T-helper 1 cell treated with Interleukin-12 subunit alpha and Interleukin-12 subunit beta and Interleukin-4 antibody, amounts not matched to agents 30 ng/mL and 1 ng/mL, for 36 hours (primary cell): ENCODE measurements around the gene CUEDC2. TPM values are rescaled to one million over a fixed set of nuclear protein-coding genes. Genes with fewer than 3 reads are reported as not detected.

ENCODE experiments used
- intact Hi-C: fragments of 100-400 bp; cut with micrococcal nuclease; formaldehyde crosslinking; loops from one replicate; pipeline ENCODE4 v1.15.1; 2024
- total RNA-seq: library from RNA; stranded (reverse); gene quantifications from 2 replicates; pipeline ENCODE4 v1.2.3, GENCODE V29; 2022

CUEDC2 gene
- total RNA-seq, 1 donor from 2014 or later = 65.3 TPM

DNA sequence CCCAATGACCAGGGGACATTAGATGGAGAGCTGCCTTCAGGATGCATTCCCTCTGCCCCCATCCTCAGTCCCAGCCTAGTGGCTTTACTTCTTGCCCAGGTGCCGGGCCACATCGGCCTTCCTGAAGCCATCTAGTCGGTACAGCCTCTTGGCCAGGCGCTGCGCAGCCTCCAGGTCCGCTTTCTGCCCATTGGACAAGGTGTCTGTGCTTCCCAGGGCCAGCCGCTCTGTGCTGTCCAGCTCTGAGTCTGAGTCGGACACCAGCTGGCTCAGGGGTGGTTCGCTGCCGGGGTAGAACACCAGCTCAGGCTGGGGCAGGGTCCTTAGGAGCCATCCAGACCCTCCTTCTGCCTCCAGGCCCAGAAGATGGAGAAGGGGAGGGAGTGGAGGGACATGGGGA lies 20.1 kb downstream of the CUEDC2 start:
- intact Hi-C loops = no loop called here

DNA sequence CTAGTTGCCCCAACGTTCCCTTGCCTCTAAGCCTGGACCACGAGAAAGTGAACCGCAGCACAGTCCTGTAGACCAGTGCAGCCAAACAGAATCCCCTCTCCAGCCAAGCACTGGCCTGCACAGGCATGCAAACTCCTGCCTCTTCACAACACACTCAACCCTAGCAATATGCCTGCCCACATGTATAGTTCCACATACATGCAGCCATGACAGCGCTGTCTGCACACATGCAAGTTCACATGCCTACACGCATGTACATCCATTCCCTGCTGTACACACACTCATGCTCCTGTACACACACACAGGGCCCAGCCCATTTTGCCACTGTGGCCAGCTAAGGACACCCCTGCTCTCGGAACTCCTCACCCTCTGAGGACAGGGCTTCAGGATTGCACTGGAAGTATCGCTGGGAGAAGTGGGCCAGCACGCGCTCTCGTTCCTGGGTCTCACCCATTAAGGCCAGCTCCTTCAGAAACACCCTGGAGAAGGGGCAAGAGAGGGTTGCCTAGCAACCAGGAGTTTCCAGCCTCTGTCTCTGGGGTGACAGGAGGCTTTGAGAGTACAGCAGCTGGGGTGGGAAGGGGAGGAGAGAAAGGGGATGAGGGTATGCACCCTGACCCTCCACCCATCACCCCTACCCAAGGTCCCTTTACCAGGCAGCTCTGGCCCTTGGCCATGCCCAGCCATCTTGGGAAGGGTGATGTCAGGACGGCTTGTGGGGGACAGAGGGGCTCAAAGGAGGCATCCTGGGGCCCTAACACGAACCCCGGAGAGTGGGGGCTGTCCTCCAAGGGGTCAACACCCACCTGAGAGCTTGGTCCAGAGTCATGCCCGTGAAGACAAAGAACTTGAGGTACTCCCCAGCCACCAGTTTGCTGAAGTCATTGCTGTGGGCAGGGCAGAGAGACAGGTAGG lies 20.8 kb downstream of the CUEDC2 start:
- intact Hi-C loops = no loop called here

DNA sequence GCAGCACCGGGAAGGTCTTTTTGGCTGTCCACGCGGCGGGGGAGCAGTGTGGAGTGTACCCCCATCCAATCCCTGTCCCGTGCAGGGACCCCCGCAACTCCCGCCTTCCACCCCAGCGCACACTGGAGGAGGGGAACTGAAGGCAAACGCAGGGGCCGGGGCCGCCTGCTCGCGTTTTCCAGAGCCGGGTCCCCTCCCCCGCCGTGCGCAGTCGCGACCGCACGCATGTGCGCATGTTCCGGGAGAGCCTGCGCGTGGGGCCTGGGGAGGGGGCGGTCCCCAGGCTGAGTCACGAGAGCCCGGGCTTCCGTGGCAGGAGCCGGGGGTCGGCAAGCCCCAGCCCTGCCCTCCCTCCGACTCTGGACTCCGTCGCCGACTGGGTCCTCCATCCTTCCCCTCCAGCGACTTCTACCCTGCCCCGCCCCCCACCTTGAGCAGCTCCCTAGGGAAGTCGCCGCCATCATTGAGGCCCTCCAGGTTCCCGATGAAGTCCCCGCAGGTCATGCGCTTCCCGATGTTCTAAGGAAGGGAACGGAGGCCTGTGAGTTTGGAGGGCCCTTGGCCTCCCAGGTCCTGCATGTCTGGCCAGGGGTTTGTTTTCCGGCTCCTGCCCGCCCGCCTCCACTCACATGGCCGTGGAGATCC lies 21.8 kb downstream of the CUEDC2 start:
- intact Hi-C loops = no loop called here

DNA sequence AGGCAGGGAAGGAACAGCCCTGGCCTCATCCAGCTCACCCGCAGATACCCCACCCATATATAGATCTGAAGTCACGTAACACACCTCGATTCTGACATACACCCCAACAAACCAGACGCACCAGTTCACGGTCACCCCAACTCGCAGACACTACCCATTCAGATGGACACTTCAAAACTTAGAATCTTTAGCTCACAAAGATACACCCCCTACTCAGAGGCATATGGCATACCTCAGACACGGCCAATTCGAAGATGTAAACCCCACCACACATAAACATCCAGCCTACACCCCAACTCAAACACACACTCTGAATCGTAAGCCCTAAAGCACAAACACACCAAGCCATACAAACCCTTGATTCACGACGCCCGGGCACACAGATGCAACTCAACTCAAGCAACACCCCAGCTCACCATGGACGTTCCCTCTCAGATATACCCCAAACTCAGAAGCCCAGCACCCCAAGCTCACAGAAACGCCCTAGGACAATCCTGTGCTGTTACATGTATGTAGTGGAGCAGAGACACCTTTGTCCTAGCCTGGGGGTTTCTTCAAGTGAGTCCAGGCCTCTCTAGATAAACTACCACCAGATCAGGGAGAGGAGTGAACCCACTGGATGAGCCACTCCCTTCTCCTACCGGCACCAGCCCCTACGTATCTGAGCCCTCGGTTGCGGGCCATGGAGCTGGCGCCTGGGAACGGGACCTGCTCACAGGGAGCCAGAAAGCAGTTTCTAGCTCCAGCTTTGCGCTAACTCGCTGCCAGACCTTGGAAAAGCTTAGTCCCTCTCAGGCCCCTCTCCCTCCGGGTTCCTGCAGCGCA lies 22.6 kb downstream of the CUEDC2 start:
- intact Hi-C loops = loop anchor here (1.0 kb wide), 2 partner anchors 11 to 15 kb away; partner anchors contain the start of gene NFKB2

DNA sequence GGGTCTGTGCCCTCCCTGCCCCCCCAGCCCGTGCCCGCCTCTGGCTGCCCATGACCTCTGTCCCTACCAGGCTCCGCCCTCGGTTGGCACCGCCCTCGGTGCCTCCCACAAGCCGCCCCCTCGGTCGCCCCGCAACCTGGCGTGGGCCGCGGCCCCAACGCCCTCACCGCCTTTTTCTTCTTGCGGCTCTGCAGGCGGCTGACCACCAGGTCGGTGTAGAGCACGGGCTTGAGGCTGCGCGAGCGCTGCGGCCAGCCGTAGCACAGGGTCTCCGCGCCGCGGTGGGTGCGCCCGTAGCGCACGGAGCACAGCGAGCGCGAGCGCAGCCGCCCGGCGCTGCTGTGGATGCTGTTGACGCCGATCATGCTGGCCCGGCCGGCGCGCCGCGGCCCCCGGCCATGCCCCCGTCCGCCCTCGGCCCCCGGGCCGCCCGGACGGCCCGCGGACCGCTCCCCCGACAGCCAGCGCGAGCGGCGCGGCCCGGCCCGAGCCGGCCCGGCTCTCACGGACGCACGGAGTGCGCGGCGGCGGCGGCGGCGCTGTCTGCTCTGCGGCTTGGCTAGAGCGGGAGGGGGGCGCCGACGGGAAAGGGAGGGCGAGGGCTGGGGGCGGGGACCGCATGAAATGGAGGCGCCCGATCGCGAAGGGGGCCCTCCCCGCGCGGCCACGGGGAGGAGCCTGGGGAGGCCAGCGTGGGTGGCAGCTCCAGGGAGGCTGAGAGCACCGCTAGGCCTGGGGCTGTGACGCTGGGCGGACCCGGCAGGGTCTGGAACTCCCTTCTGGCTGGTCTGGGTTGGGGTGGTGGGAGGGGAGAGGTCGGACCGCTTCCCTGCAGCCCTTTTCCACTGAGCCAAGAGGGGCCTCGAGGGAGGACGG lies 23.4 kb downstream of the CUEDC2 start:
- intact Hi-C loops = loop anchor here (1.0 kb wide), 2 partner anchors 12 to 14 kb away; partner anchors contain the start of gene NFKB2

DNA sequence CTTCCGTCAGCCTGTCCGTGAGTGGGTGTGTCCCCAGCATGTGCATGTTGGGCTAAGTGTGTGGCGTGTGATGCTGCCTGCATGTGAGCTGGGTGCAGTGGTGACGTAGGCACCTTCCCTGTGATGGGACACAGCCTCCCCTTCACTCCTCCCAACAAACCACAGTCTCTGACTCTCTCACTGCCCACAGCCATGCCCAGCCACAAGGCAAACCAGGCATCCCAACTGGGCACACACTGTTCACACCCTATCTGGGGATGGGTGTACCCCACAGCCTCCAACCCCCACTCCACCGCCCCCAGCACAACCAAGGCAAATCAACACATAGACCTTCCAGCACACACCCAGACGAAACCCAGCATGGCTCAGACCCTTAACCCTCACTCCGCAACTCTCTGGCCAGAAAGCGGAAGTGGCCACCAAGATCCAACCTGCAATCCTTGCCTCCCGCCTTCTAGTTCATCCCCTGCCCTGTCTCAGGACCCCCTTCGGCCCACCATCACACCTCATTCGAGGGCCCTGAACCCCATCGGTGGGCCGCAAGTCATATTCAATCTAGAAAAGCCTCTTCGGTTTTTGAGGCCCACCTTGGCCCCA lies 24.1 kb downstream of the CUEDC2 start:
- intact Hi-C loops = no loop called here

DNA sequence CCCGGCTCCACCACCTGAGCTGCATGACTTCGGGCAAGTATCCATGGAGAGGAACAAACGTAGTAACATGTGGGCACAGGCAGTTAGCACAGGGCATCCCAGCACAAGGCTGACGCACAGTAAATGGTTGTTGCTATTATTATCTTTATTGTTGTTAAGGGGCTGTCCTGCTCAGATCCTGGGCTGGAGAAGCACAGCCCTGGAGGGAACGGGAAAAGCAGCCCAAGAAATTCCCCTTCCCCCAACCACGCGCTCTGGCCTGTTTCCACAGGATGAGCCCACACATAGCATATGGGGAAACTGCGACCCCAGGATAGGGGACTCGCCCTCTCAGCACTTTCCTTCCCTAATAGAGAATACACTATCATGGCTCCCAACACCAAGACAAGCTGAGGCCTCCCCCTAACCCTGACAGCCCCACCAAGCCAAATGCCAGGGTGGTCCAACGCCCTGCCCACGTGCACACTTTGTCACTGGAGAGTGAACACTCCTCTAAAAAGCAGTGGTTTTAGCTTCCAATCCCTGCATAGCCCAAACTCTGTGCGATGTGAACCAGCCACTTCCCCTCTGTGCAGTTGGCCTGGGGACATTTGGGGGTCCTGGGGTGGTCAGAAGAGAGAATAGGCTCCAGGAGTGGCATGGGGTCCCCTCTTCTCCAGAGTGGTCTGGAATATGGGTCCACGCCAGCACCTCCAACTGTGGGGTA lies 24.8 kb downstream of the CUEDC2 start:
- intact Hi-C loops = no loop called here

DNA sequence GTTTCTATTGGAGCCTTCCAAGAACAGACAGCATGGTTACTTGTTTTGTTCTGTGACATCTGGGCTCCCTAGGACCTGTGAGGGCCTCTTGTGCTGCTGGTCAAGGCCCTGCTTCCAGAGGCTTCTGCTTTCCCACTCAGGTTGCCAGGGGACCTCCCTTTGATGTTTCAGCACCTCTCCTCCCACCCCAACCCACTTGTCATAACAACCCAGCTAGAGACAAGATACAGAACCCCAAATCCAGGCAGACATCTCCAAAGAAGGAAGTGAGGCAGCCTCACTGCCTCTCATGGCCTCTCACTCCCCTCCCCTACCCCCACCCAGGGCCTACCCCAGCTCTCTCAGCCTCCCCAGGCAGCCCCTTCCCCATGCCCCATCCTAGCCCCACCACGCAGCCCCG lies 25.6 kb downstream of the CUEDC2 start:
- intact Hi-C loops = no loop called here

DNA sequence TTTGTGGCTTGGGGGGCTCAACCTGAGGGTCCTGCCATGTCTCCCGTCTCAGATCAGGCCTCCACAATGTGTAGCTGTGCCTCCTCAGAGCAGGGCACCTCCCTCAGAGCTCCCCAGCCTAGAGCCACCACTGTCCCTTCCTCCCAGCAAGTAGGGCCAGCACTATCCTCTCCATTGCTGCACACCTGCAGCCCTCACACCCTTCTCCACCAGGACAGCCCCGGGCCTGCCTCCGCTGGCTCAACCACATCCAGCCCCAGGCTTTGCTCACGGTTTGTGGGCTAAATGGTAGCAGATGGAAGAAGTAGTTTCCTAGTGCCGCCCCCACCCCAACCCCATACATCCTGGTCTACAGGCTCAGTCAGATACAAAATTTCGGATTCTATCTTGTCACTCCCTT lies 26.7 kb downstream of the CUEDC2 start:
- intact Hi-C loops = no loop called here

DNA sequence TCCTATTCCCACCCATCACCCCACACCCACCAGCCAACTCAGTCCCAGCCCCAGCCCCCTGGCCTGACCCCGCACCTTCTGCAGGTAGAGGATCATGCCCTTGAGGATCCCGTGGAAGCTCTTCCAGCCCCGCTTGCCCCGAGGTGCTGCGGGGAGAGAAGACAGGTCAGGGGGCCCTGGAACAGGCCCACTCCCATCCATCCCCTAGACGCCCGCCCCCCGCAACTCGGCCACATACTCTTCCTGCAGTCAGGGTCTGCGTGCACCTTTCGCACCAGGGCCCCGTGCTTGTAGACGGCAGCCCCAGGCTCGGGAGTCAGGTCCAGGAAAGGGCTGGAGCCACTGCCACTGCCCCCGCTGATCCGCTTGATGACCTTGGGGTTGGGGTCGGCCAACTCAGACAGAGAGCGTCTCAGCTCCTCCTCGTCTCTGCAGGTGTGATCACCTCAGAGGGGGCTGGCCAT lies 27.2 kb downstream of the CUEDC2 start:
- intact Hi-C loops = no loop called here

DNA sequence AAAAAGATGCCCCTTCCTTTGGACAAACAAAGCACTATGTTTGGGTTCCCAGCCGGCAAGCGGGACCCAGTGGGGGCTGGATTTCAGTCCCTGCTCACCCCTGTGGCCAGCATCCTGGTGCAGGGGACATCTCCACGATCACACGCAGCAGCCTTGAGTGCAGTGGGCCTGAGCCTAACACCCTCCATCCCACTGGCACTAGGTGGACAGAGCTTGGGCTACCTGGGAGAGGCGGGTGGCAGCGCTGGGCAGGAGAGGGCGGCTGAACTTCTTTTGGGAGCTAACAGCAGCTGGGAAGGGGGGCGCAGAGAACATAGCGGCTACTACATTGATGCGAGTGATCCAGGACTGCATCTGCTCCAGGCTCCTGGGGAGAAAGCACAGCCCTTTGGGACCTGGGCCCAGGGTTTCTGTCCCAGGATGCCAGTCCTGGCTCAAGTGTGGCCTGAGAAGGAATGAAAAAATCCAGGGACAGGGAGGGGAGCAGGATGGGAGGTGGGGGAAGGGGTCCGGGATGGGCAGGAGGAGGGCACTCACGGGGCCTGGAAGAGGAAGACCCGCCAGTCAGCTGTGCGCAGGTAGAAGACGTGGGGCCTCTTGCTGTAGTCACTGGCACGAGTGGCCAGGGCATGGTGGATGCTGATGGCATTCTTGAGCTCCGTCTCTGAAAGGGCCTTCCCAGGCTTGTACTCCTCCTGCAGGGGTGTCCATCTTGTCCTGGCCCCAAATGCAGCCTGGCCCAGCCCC lies 27.8 kb downstream of the CUEDC2 start:
- intact Hi-C loops = no loop called here

DNA sequence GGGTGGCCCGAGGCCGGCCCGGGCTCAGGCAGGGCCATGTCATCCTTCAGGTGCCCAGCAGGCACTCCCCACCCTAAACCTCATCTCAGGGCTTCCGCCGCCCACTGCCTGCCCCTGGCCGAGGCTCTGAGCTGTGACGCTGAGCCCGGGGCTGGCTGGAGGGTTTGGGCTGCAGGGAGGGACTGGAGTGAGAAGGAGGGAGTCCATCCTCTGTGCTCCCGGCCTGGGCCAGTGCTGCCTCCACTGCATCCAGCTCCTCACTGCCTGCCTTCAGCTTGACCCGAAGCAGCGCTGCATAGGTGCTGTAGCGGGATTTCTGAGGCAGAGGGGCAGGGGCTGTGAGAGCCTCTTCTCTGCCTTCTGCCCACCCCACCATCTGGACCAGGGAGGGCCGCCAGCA lies 29.3 kb downstream of the CUEDC2 start:
- intact Hi-C loops = no loop called here

DNA sequence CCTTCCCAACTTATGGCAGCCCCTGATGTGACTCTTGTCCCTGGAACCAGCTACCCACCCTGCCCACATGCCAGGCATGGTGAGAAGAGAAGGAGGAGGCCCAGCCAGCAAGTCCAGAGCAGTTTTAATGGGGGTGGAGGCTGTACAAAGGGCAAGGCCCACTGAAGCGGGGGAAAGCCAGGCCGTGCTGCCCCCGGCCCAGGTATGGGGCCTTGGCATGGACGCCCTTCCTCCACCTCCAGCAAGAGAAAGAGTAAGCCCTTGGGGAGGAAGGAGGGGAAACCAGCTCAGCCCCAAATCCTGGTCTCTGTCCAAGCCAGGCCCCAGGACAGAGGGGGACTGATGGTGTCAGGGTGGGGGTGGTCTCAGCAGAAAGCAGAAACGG lies 29.9 kb downstream of the CUEDC2 start:
- intact Hi-C loops = no loop called here

DNA sequence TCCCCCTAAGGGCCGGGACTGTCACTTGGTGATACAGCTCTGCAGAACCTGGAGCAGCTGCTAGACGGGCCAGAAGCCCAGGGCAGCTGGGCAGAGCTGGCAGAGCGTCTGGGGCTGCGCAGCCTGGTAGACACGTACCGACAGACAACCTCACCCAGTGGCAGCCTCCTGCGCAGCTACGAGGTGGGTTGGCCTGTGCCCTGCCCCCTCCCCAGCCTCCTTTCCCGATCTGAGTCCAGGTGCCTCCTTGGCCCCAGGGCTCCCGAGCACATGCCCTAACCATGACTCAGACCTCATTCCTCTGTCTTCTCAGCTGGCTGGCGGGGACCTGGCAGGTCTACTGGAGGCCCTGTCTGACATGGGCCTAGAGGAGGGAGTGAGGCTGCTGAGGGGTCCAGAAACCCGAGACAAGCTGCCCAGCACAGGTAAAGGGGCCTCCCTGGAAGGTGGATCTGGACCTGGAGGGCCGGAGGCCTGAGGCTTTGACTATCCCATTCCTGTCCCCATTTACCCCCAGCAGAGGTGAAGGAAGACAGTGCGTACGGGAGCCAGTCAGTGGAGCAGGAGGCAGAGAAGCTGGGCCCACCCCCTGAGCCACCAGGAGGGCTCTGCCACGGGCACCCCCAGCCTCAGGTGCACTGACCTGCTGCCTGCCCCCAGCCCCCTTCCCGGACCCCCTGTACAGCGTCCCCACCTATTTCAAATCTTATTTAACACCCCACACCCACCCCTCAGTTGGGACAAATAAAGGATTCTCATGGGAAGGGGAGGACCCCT lies 30.5 kb downstream of the CUEDC2 start:
- intact Hi-C loops = no loop called here

DNA sequence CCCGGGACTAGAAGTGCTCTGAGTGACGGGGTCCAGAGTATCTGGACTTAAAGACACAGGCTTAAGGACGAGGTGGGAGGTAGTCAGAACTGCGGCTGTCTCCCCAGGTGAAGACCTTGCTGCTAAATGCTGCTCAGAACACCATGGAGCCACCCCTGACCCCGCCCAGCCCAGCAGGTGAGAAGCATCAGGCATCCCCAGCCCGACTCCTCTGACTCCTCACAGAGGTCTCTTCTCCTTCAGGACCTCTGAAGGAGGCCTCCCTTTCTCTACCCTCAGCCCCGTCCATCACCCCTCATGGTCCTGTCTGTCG lies 31.1 kb downstream of the CUEDC2 start:
- intact Hi-C loops = no loop called here

DNA sequence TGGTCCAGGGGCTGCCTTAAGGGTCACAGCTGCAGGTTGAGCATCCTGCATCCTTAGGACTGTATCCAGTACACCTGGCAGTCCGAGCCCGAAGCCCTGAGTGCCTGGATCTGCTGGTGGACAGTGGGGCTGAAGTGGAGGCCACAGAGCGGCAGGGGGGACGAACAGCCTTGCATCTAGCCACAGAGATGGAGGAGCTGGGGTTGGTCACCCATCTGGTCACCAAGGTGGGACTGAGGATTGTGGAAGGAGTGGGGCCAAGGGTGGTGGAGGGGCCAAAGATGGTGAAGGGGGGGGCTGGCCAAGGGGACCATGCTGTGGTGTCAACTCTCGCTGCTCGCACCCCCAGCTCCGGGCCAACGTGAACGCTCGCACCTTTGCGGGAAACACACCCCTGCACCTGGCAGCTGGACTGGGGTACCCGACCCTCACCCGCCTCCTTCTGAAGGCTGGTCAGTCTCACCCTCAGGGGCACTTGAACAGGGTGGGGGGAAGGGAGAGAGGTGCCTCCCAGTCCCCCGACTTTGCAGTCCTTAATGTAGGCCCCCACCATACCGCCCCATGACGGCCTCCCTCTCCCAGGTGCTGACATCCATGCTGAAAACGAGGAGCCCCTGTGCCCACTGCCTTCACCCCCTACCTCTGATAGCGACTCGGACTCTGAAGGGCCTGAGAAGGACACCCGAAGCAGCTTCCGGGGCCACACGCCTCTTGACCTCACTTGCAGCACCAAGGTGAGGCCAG lies 31.6 kb downstream of the CUEDC2 start:
- intact Hi-C loops = no loop called here

DNA sequence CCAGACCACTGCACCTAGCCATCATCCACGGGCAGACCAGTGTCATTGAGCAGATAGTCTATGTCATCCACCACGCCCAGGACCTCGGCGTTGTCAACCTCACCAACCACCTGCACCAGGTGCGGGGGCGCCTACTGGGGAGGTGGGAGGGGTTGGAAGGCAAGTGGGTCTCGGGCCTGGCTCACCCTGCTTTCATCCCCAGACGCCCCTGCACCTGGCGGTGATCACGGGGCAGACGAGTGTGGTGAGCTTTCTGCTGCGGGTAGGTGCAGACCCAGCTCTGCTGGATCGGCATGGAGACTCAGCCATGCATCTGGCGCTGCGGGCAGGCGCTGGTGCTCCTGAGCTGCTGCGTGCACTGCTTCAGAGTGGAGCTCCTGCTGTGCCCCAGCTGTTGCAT lies 32.3 kb downstream of the CUEDC2 start:
- intact Hi-C loops = no loop called here
